Activated CD4-positive, alpha-beta T cell treated with anti-CD3 and anti-CD28 coated beads for 48 hours (primary cell): ENCODE measurements around the gene MEX3B.
"Not testable (repeated sequence)": the region's sequence is repeated elsewhere in the genome, so short reads cannot be mapped to it uniquely, and the experiment has no call there.

Experiments used
- DNase-seq: peaks from one replicate; pipeline ENCODE4 v3.0.0-alpha.2; 2020

The MEX3B gene

GRCh38 chr15:82047453-82048400 lies 1.9 kb upstream of the MEX3B start:
- no peak for DNase-seq

GRCh38 chr15:82046666-82047452 lies 1.0 kb upstream of the MEX3B start:
- DNase-seq = peak; percentile 90

GRCh38 chr15:82045179-82045891 lies 483 bp downstream of the MEX3B start:
- peak; percentile 20 for DNase-seq

- DNase-seq = peak; percentile 34
Observed at GRCh38 chr15:82044373-82045178, 1.2 kb downstream of the MEX3B start.

GRCh38 chr15:82043796-82044372 lies 1.9 kb downstream of the MEX3B start:
- DNase-seq = no peak

GRCh38 chr15:82043130-82043673 lies 2.6 kb downstream of the MEX3B start:
- no peak for DNase-seq

- DNase-seq = no peak
Observed at GRCh38 chr15:82040862-82041261, 5.0 kb downstream of the MEX3B start.

GRCh38 chr15:82040390-82040789 lies 5.4 kb downstream of the MEX3B start:
- DNase-seq = no peak

- DNase-seq = no peak
Observed at GRCh38 chr15:82039871-82040270, 5.9 kb downstream of the MEX3B start.

GRCh38 chr15:82036461-82036860 lies 9.4 kb downstream of the MEX3B start:
- DNase-seq = no peak

- no peak for DNase-seq
Observed at GRCh38 chr15:82031871-82032270, 13.9 kb downstream of the MEX3B start.

GRCh38 chr15:82030176-82030575 lies 15.6 kb downstream of the MEX3B start:
- DNase-seq = no peak

GRCh38 chr15:82028163-82028562 lies 17.7 kb downstream of the MEX3B start:
- DNase-seq = not testable (repeated sequence)

- DNase-seq = no peak
Observed at GRCh38 chr15:82021992-82022391, 23.8 kb downstream of the MEX3B start.

- no peak for DNase-seq
Observed at GRCh38 chr15:82020625-82021394, 25.0 kb downstream of the MEX3B start.

- DNase-seq = no peak
Observed at GRCh38 chr15:82018201-82018600, 27.6 kb downstream of the MEX3B start.

- no peak for DNase-seq
Observed at GRCh38 chr15:82017656-82018055, 28.2 kb downstream of the MEX3B start.

- DNase-seq = no peak
Observed at GRCh38 chr15:82014989-82015388, 30.8 kb downstream of the MEX3B start.

GRCh38 chr15:82012908-82013307 lies 32.9 kb downstream of the MEX3B start:
- DNase-seq = no peak

GRCh38 chr15:82005239-82005638 lies 40.6 kb downstream of the MEX3B start:
- DNase-seq = no peak

- DNase-seq = no peak
Observed at GRCh38 chr15:82003916-82004315, 41.9 kb downstream of the MEX3B start.
